NCI-H2171 treated with DMSO at 0.1 percent for 48 hours (cell line): ENCODE data around the gene TCF7L1.

Source experiments
- DNase-seq: peaks from one replicate; lab custom pipeline; 2025; lab: John Stamatoyannopoulos, UW

TCF7L1 gene

GRCh38 chr2:85356186-85356585 is 223.0 kb downstream of the TCF7L1 start:
- DNase-seq, result no peak

- no peak for DNase-seq
These were observed 224.5 kb downstream of the TCF7L1 start for GRCh38 chr2:85357736-85358135.
